Measurements from ENCODE around the gene FRY.

Gene FRY

DNA sequence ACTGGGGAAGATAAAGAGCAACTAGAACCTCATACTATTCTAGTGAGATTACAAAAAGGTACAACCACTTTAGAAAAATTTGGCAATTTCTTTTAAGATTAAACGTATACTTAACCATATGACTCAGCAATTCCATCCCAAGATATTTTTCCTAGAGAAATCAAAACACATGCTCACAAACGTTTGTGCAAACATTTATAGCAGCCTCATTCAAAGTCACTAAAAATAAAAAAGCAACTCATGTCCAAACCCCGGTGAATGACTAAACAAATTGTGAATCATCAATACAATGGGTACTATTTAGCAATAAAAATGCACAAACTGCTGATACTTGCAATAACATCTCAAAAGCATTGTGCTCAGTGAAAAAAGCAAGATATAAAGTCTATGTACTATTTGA, 121.5 kb downstream of the FRY start:
- Histone ChIP-seq H3K4me2 (ENCODE audit: low read length) (no peak overlapping the region), H3K4me1 (ENCODE audit: low read length) (no peaks in the 10 kb centered on the region; the same call in 1 of the 2 replicates), H3K9ac (ENCODE audit: low read length) (no peak overlapping the region), H3K36me3 (replicated peaks; ENCODE audit: low read depth, low read length) (no peaks in the 10 kb centered on the region), H3K27ac (ENCODE audit: low read length) (no peak overlapping the region), H3K4me3 (ENCODE audit: low read length) (no peak overlapping the region), H3K79me2 (ENCODE audit: low read length) (no peaks in the 10 kb centered on the region), H3K9me3 (ENCODE audit: insufficient read depth, low read length) (no peaks in the 10 kb centered on the region), H3K27me3 (ENCODE audit: low read depth, low read length) (no peaks in the 10 kb centered on the region), H4K20me1 (ENCODE audit: insufficient read depth, low read length) (no peaks in the 10 kb centered on the region), H2AFZ (ENCODE audit: low read depth, low read length) (no peak overlapping the region)
- TF ChIP-seq, protein P1, sequence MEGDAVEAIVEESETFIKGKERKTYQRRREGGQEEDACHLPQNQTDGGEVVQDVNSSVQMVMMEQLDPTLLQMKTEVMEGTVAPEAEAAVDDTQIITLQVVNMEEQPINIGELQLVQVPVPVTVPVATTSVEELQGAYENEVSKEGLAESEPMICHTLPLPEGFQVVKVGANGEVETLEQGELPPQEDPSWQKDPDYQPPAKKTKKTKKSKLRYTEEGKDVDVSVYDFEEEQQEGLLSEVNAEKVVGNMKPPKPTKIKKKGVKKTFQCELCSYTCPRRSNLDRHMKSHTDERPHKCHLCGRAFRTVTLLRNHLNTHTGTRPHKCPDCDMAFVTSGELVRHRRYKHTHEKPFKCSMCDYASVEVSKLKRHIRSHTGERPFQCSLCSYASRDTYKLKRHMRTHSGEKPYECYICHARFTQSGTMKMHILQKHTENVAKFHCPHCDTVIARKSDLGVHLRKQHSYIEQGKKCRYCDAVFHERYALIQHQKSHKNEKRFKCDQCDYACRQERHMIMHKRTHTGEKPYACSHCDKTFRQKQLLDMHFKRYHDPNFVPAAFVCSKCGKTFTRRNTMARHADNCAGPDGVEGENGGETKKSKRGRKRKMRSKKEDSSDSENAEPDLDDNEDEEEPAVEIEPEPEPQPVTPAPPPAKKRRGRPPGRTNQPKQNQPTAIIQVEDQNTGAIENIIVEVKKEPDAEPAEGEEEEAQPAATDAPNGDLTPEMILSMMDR (IDR thresholded peaks at IDR 0.05; ENCODE audit: low read depth, low read length) = no peak
- TF ChIP-seq EZH2phosphoT487 (IDR thresholded peaks at IDR 0.05; ENCODE audit: low read depth) = no peak

DNA sequence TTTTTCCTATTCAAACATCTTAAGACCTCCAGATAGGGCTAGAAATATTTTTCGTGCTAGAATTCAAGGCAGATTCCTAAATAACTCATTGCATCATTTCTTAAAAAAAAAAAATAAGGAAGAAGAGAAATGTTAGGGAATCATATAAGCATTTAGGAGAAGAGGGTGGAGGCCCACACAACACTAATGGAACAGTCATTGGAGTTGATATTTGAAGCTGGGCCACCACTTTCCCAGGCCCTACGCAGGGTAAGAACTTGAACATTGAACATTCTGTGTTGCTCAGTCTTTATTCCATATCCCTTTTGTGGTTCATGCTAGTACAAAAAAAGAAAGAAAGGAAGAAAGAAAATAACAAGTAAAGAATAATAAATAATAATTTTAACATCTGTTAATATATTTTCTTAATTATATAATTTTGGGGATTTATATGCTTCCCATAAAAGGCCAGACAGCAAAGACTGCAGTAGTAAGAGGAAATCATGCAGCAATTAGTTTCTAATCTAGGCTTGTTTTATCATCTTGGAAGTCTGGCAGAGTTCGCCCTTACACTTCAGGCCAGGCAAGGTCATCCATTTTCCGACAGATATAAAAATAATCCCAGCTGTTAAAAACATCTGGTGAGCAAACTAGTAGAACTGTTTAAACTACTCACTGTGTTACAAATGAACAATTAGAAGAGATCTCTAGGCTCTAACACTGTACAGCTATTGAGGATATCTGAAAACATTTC, 127.7 kb downstream of the FRY start:
- Histone ChIP-seq H3K9ac (ENCODE audit: low read length) (no peak overlapping the region), H3K27me3 (ENCODE audit: low read depth, low read length) (no peaks in the 10 kb centered on the region), H3K27ac (ENCODE audit: low read length) (no peak overlapping the region), H3K36me3 (replicated peaks; ENCODE audit: low read depth, low read length) (no peaks in the 10 kb centered on the region), H3K4me1 (ENCODE audit: low read length) (peaks cover under 1% of the 10 kb centered on the region; the same call in 1 of the 2 replicates), H3K4me3 (ENCODE audit: low read length) (no peak overlapping the region), H3K9me3 (ENCODE audit: insufficient read depth, low read length) (no peaks in the 10 kb centered on the region), H3K79me2 (ENCODE audit: low read length) (no peaks in the 10 kb centered on the region), H4K20me1 (ENCODE audit: insufficient read depth, low read length) (no peaks in the 10 kb centered on the region), H2AFZ (ENCODE audit: low read depth, low read length) (no peak overlapping the region), H3K4me2 (ENCODE audit: low read length) (no peak overlapping the region)
- TF ChIP-seq EZH2phosphoT487 (IDR thresholded peaks at IDR 0.05; ENCODE audit: low read depth) = no peak
- TF ChIP-seq, protein P1 (IDR thresholded peaks at IDR 0.05; ENCODE audit: low read depth, low read length) = no peak

DNA sequence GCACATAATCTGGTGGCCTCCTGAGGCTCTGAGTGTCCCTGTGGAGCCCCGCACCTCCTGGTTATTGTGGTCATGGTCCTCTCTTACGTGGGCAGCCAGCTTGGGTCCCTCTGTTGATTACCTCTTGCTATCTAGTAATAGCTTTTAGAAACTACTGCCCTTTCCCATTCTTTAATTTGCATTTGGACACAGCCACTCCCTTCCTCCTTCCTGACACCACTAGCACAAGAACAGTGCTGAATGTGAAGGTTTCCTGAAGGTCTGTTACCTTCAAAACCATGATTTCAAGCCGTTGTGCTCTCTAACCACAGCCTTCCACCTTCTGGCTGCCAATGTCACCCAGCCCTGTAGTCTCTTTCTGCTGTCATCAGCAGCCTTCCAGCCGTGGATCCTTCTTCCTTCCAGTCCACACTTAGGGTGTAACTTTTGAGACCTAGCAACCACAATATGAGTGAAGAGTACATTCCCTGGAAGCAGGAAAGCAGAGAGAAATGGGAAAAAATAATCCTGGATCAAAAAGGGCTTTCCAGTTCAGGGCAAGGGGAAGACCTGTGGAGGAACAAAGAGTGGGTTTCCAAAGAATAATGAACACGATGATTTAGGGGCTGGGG, 130.9 kb downstream of the FRY start:
- H2AFZ ChIP-seq (ENCODE audit: low read depth, low read length) = no peak overlapping the region
- H3K4me2 ChIP-seq (ENCODE audit: low read length) = no peak overlapping the region
- H3K4me1 ChIP-seq (ENCODE audit: low read length) = peaks cover 7% of the 10 kb centered on the region; the same call in 1 of the 2 replicates
- no peaks in the 10 kb centered on the region for H3K27me3 ChIP-seq (ENCODE audit: low read depth, low read length)
- H3K36me3 ChIP-seq (replicated peaks; ENCODE audit: low read depth, low read length) = no peaks in the 10 kb centered on the region
- no peak for TF ChIP-seq EZH2phosphoT487 (IDR thresholded peaks at IDR 0.05; ENCODE audit: low read depth)
- TF ChIP-seq, protein P1 (IDR thresholded peaks at IDR 0.05; ENCODE audit: low read depth, low read length) = no peak
- no peaks in the 10 kb centered on the region for H4K20me1 ChIP-seq (ENCODE audit: insufficient read depth, low read length)
- no peak overlapping the region for H3K27ac ChIP-seq (ENCODE audit: low read length)
- no peak overlapping the region for H3K4me3 ChIP-seq (ENCODE audit: low read length)
- H3K9ac ChIP-seq (ENCODE audit: low read length) = no peak overlapping the region
- no peaks in the 10 kb centered on the region for H3K79me2 ChIP-seq (ENCODE audit: low read length)
- no peaks in the 10 kb centered on the region for H3K9me3 ChIP-seq (ENCODE audit: insufficient read depth, low read length)

DNA sequence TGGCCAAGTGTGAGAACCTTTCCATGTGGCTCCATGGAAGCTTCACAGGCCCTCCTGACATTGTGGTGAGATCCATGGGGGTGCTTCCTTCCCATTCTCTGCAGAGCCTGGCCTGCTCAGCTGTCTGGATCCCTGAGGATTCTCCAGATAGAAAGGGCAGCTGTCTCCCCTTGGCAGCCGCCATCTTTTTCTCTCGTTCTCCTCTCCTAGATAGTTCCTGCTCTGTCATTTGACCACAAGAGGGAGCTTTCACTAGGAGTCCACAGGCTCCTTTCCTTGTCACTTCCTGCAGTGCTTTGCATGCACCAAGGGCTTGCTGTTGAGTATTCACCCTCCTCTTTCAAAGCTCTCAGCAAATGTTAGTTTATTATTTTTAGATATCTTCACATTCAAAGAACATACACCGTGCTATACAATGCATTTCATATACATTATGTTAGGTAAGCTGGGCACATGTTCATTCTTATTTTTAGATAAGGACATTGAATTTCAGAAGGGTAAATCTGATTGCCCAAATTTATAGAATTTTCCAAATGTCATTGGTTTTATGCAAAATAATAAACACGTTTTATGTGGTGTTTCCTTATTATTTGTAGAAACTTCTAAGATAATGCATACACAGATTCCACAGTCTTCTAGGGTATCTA, 133.2 kb downstream of the FRY start:
- TF ChIP-seq, protein P1 (IDR thresholded peaks at IDR 0.05; ENCODE audit: low read depth, low read length) = peak; percentile 78
- no peak for TF ChIP-seq EZH2phosphoT487 (IDR thresholded peaks at IDR 0.05; ENCODE audit: low read depth)
- peak overlapping the region; percentile 99 for H2AFZ ChIP-seq (ENCODE audit: low read depth, low read length)
- no peak overlapping the region; the same call in 1 of the 2 replicates for H3K9ac ChIP-seq (ENCODE audit: low read length)
- H3K36me3 ChIP-seq (replicated peaks; ENCODE audit: low read depth, low read length) = no peaks in the 10 kb centered on the region
- H3K4me2 ChIP-seq (ENCODE audit: low read length) = peak overlapping the region; percentile 62
- no peaks in the 10 kb centered on the region for H4K20me1 ChIP-seq (ENCODE audit: insufficient read depth, low read length)
- H3K79me2 ChIP-seq (ENCODE audit: low read length) = no peaks in the 10 kb centered on the region
- no peak overlapping the region for H3K27ac ChIP-seq (ENCODE audit: low read length)
- peak overlapping the region; percentile 27 for H3K4me3 ChIP-seq (ENCODE audit: low read length)
- H3K4me1 ChIP-seq (ENCODE audit: low read length) = peaks cover 7% of the 10 kb centered on the region; the same call in 1 of the 2 replicates
- H3K27me3 ChIP-seq (ENCODE audit: low read depth, low read length) = no peaks in the 10 kb centered on the region
- H3K9me3 ChIP-seq (ENCODE audit: insufficient read depth, low read length) = no peaks in the 10 kb centered on the region
